HepG2 (cell line): ENCODE measurements around the gene FOXA3. TPM values are rescaled to one million over a fixed set of nuclear protein-coding genes. Genes with fewer than 3 reads are reported as not detected.

ENCODE experiments used
- FOXK1 ChIP-seq: sonication (generic); formaldehyde crosslinking; IDR thresholded peaks from 2 replicates; pipeline ENCODE4 v1.4.0; 2020; ENCODE audit warnings: low read depth, missing genetic modification reagents, borderline replicate concordance
- HOXA9 ChIP-seq: sonication (generic); formaldehyde crosslinking; IDR thresholded peaks from 2 replicates; pipeline ENCODE4 v1.8.1; 2022; ENCODE audit warnings: missing genetic modification reagents, mild to moderate bottlenecking, moderate library complexity, borderline replicate concordance
- ISX ChIP-seq: sonication (generic); formaldehyde crosslinking; conservative IDR thresholded peaks from 2 replicates; pipeline ENCODE4 v1.5.0; 2020; ENCODE audit warnings: missing genetic modification reagents
- MED8 ChIP-seq: sonication (generic); formaldehyde crosslinking; IDR thresholded peaks from 2 replicates; pipeline ENCODE4 v1.8.1; 2023; ENCODE audit warnings: mild to moderate bottlenecking, missing genetic modification reagents; ENCODE audit not compliant: insufficient replicate concordance
- NFIC ChIP-seq: IDR thresholded peaks from 2 replicates; pipeline ENCODE4 v1.6.1; 2012; ENCODE audit warnings: mild to moderate bottlenecking, low read length, inconsistent platforms
- PITX1 ChIP-seq: sonication (generic); formaldehyde crosslinking; IDR thresholded peaks from 2 replicates; pipeline ENCODE4 v1.5.1; 2020; ENCODE audit warnings: mild to moderate bottlenecking, missing genetic modification reagents
- RFX5 ChIP-seq: IDR thresholded peaks from 2 replicates; pipeline ENCODE4 v1.6.1; 2011; ENCODE audit warnings: low read depth, low read length, improper control_type of control experiment
- ZC3H13 ChIP-seq: sonication (generic); formaldehyde crosslinking; IDR thresholded peaks from 2 replicates; pipeline ENCODE4 v1.8.1; 2023; ENCODE audit warnings: mild to moderate bottlenecking, missing genetic modification reagents, moderate library complexity
- ZFP90 ChIP-seq: sonication (generic); formaldehyde crosslinking; IDR thresholded peaks from 2 replicates; pipeline ENCODE4 v1.8.0; 2022; ENCODE audit warnings: missing genetic modification reagents, mild to moderate bottlenecking, inconsistent platforms, borderline replicate concordance
- ZNF143 ChIP-seq: sonication (generic); formaldehyde crosslinking; IDR thresholded peaks from 2 replicates; pipeline ENCODE4 v1.4.0; 2020; ENCODE audit warnings: missing genetic modification reagents
- ZNF430 ChIP-seq: sonication (generic); formaldehyde crosslinking; IDR thresholded peaks from 2 replicates; pipeline ENCODE4 v1.9.0; 2021; ENCODE audit warnings: mild to moderate bottlenecking, missing genetic modification reagents
- ZNF737 ChIP-seq: sonication (generic); formaldehyde crosslinking; IDR thresholded peaks from 2 replicates; pipeline ENCODE4 v1.5.0; 2020; ENCODE audit warnings: missing genetic modification reagents, mild to moderate bottlenecking, borderline replicate concordance
- ZNF768 ChIP-seq: sonication (generic); formaldehyde crosslinking; IDR thresholded peaks from 2 replicates; pipeline ENCODE4 v1.4.0; 2020; ENCODE audit warnings: missing genetic modification reagents
- polyA plus RNA-seq, 8 experiments: library from polyadenylated mRNA; depleted of rRNA in 3 of 8; stranded (reverse) in 7 of 8; unstranded in 1 of 8; fragments of >200 nt; fragmentation: Illumina TruSeq in 4 of 8; extraction: Trizol in 4 of 8; gene quantifications; 2 replicates each; pipeline versions ENCODE4 v1.2.1 to v1.2.3, GENCODE V29; 2011 to 2016; ENCODE audit warnings: low read depth in 4 of 8, missing spikeins in 1 of 8, mixed read lengths in 1 of 8; ENCODE audit not compliant: insufficient read depth in 1 of 8
- total RNA-seq, 5 experiments: library from RNA; depleted of rRNA; stranded (reverse); fragments of >200 nt; fragmentation: Illumina TruSeq; extraction: Trizol; gene quantifications; 2 replicates each; pipeline ENCODE4 v1.2.3, GENCODE V29; 2016; ENCODE audit warnings: low read depth in 1 of 5
- TF ChIP-seq, protein P1 (sequence below): sonication (generic); formaldehyde crosslinking; IDR thresholded peaks from 2 replicates; pipeline ENCODE4 v1.5.1; 2020; ENCODE audit warnings: mild to moderate bottlenecking, missing genetic modification reagents, moderate library complexity
- TF ChIP-seq, protein P2 (sequence below): sonication (generic); formaldehyde crosslinking; IDR thresholded peaks from 2 replicates; pipeline ENCODE4 v1.4.0; 2020; ENCODE audit warnings: missing genetic modification reagents, mild to moderate bottlenecking, borderline replicate concordance
- TF ChIP-seq, protein P3 (sequence below): sonication (generic); formaldehyde crosslinking; IDR thresholded peaks from 2 replicates; pipeline ENCODE4 v1.8.1; 2023; ENCODE audit warnings: mild to moderate bottlenecking, missing genetic modification reagents, borderline replicate concordance
- TF ChIP-seq, protein P4 (sequence below): sonication (generic); formaldehyde crosslinking; IDR thresholded peaks from 2 replicates; pipeline ENCODE4 v1.4.0; 2020; ENCODE audit warnings: missing genetic modification reagents, borderline replicate concordance

The FOXA3 gene
- total and polyA plus RNA-seq, 2 of the 13 experiments (the other 11 are each of a cell fraction or from before 2014, with no cell fraction given), result 29.8 to 47.6 TPM

DNA sequence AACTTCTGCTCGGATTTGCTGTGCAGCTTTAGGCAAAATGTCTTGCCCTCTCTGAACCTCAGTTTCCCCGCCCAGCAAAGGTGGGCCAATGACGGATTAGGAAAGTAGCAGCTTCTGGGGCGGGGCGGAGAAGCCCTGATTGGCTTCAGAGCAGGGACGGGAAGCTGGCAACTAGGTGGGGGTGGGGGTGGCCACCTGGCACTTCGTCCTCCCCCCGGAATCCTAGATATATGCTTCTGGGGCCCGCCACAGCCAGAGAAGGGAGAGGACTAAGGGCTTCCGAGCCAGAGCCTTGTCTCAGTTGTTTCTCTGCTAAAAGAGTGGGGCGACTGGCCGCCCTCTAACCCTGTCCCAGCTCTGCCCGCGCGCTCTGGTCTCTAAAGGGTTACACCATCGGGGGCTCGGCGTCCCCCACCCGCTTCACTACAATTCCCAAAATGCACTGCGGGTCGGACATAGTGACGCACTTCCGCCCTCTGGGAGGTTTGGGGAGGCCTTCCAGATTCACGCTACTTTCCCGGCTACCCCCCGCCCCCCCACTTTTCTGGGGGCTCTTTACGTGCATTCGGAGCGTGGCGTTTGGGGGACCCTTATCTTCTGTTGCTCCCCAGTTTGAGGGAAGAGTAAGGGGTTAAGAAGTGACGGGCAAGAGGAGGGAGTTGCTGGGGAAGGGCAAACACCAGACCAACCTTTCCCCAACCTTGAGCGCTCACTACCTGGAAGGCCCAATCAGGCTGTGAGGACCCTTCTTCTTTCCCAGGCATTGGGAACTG, 22.5 kb downstream of the FOXA3 start (continued):
- TF ChIP-seq ISX (CRISPR knock-in tag) (peak; percentile 48; the same call in 1 of the 2 replicates), ZNF768 (peak; percentile 100), NFIC (peak; percentile 28; the same call in 1 of the 2 replicates), MED8 (peak; percentile 53), FOXK1 (CRISPR knock-in tag) (peak; percentile 87; the same call in 1 of the 2 replicates), ZNF143 (CRISPR knock-in tag) (peak; percentile 92), ZC3H13 (peak; percentile 67; the same call in 1 of the 2 replicates), ZNF737 (CRISPR knock-in tag) (no peak), HOXA9 (CRISPR knock-in tag) (no peak), ZFP90 (CRISPR knock-in tag) (peak; percentile 77; the same call in 1 of the 2 replicates), PITX1 (CRISPR knock-in tag) (peak; percentile 21; the same call in 1 of the 2 replicates), RFX5 (no peak), ZNF430 (peak; percentile 79; the same call in 1 of the 2 replicates)
- TF ChIP-seq, protein P1, sequence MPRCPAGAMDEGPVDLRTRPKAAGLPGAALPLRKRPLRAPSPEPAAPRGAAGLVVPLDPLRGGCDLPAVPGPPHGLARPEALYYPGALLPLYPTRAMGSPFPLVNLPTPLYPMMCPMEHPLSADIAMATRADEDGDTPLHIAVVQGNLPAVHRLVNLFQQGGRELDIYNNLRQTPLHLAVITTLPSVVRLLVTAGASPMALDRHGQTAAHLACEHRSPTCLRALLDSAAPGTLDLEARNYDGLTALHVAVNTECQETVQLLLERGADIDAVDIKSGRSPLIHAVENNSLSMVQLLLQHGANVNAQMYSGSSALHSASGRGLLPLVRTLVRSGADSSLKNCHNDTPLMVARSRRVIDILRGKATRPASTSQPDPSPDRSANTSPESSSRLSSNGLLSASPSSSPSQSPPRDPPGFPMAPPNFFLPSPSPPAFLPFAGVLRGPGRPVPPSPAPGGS (CRISPR knock-in tag), result no peak
- TF ChIP-seq, protein P2, sequence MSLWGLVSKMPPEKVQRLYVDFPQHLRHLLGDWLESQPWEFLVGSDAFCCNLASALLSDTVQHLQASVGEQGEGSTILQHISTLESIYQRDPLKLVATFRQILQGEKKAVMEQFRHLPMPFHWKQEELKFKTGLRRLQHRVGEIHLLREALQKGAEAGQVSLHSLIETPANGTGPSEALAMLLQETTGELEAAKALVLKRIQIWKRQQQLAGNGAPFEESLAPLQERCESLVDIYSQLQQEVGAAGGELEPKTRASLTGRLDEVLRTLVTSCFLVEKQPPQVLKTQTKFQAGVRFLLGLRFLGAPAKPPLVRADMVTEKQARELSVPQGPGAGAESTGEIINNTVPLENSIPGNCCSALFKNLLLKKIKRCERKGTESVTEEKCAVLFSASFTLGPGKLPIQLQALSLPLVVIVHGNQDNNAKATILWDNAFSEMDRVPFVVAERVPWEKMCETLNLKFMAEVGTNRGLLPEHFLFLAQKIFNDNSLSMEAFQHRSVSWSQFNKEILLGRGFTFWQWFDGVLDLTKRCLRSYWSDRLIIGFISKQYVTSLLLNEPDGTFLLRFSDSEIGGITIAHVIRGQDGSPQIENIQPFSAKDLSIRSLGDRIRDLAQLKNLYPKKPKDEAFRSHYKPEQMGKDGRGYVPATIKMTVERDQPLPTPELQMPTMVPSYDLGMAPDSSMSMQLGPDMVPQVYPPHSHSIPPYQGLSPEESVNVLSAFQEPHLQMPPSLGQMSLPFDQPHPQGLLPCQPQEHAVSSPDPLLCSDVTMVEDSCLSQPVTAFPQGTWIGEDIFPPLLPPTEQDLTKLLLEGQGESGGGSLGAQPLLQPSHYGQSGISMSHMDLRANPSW (CRISPR knock-in tag), result 0 out of 2 replicates have a peak, but pooled peaks have one; percentile 45
- TF ChIP-seq, protein P3, sequence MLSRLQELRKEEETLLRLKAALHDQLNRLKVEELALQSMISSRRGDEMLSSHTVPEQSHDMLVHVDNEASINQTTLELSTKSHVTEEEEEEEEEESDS (CRISPR knock-in tag), result no peak; the same call in 1 of the 2 replicates
- TF ChIP-seq, protein P4, sequence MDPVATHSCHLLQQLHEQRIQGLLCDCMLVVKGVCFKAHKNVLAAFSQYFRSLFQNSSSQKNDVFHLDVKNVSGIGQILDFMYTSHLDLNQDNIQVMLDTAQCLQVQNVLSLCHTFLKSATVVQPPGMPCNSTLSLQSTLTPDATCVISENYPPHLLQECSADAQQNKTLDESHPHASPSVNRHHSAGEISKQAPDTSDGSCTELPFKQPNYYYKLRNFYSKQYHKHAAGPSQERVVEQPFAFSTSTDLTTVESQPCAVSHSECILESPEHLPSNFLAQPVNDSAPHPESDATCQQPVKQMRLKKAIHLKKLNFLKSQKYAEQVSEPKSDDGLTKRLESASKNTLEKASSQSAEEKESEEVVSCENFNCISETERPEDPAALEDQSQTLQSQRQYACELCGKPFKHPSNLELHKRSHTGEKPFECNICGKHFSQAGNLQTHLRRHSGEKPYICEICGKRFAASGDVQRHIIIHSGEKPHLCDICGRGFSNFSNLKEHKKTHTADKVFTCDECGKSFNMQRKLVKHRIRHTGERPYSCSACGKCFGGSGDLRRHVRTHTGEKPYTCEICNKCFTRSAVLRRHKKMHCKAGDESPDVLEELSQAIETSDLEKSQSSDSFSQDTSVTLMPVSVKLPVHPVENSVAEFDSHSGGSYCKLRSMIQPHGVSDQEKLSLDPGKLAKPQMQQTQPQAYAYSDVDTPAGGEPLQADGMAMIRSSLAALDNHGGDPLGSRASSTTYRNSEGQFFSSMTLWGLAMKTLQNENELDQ, result 0 out of 2 replicates have a peak, but pooled peaks have one; percentile 21
